Prostate gland (tissue), 2 donors: ENCODE measurements around the gene PPP1R13B. TPM values are rescaled to one million over a fixed set of nuclear protein-coding genes. Genes with fewer than 3 reads are reported as not detected.
A peak's percentile ranks its signal among the peaks of the same experiment; 100 is the strongest.
"Not testable (repeated sequence)": the region's sequence is repeated elsewhere in the genome, so short reads cannot be mapped to it uniquely, and the experiment has no call there.

Experiments used
- DNase-seq: peaks from one replicate; pipeline ENCODE4 v3.0.0-alpha.2; 2019; ENCODE audit warnings: low spot score
- H3K27ac ChIP-seq, 2 donors: fragments of 200-600 bp; sonication (generic); 2 replicates each; pipeline ENCODE4 v1.5.1; 2017 to 2019
- H3K27me3 ChIP-seq: fragments of 200-600 bp; sonication (generic); replicated peaks from 2 replicates; pipeline ENCODE4 v1.5.1; 2019; ENCODE audit not compliant: insufficient read depth
- H3K36me3 ChIP-seq, 2 donors: fragments of 200-600 bp; sonication (generic); 1 replicate in 1 of 2; 2 replicates in 1 of 2; pipeline versions ENCODE4 v1.5.1 to v1.8.1; 2017 to 2019
- H3K4me1 ChIP-seq: fragments of 200-600 bp; sonication (generic); replicated peaks from 2 replicates; pipeline ENCODE4 v1.5.1; 2019
- H3K4me3 ChIP-seq, 2 donors: fragments of 200-600 bp; sonication (generic); 2 replicates each; pipeline ENCODE4 v1.5.1; 2017 to 2019
- H3K9me3 ChIP-seq: fragments of 200-600 bp; sonication (generic); 2 replicates; pipeline ENCODE4 v1.5.1; 2017
- POLR2A ChIP-seq: fragments of 450-650 bp; IDR thresholded peaks from one replicate; pipeline ENCODE4 v1.6.1; 2016; ENCODE audit warnings: antibody characterized with exemption, mild to moderate bottlenecking
- POLR2AphosphoS5 ChIP-seq: sonication (generic); formaldehyde crosslinking; IDR thresholded peaks from one replicate; pipeline ENCODE4 v1.6.1; 2017; ENCODE audit warnings: antibody characterized with exemption
- WGBS: methylation state at CpG from one replicate; pipeline ENCODE4 v1.1.5; 2018; 5-methylcytosine and 5-hydroxymethylcytosine counted together
- intact Hi-C: fragments of 100-400 bp; cut with DNase I; formaldehyde crosslinking; loops from one replicate; pipeline ENCODE4 v1.14.2; 2022
- total RNA-seq, 2 donors: library from RNA; depleted of rRNA; stranded (reverse); fragments of >200 nt; gene quantifications; one replicate each; pipeline ENCODE4 v1.1.0, GENCODE V29; 2016
- TF ChIP-seq, protein P1 (sequence below), 4 experiments: fragments of 200-600 bp in 2 of 4; fragments of 450-650 bp in 2 of 4; sonication (generic) in 2 of 4; IDR thresholded peaks; 1 replicate in 3 of 4; 2 replicates in 1 of 4; pipeline ENCODE4 v1.5.1; 2016 to 2019; ENCODE audit warnings: antibody characterized with exemption in 4 of 4, mild to moderate bottlenecking in 2 of 4, moderate library complexity in 2 of 4

The PPP1R13B gene
- total RNA-seq, 2 donors from 2014 or later: 48.2 to 64.6 TPM

DNA sequence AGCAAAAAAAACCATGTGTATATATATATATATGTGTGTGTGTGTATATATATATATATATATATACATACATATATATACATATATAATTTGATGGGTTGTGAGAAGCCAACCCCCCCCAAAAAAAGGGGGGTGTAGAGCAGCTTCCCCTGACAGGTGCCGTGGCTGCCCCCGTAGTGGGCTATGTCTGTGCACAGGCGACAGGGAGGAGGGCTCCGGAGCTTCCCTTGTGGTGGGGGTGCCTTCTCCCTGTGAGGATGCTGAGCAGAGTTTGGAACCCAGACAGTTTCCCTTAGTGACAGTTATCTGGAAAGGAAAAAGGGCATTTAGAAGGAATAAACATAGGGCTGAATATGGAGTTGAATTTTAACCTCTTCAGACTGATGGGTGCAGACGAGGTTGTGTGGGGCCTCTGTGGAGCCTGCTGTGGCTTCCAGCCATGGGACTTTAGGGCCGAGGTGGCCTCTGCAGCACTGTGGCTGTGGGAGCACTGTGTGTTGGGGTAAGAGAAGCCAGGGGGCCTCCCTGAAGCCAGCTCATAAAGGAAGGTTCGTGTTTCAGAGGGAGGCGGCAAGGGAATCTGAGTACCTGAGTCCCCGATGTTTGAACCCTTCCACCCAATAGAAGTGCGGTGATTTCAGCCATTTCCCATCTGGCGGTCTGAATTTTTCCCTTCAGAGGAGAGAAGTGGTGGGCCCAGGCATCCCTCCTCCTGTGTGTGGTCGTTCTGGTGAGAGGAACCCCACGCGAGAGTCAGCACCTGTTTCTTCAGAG is 151.9 kb downstream of the PPP1R13B start:
- H3K4me1 ChIP-seq: peaks cover 36% of the 10 kb centered on the region
- no peaks in the 10 kb centered on the region for H3K27me3 ChIP-seq
- no peak overlapping the region for H3K4me3 ChIP-seq
- intact Hi-C loops: no loop called here
- no peaks in the 10 kb centered on the region for H3K9me3 ChIP-seq
- no peak for DNase-seq
- TF ChIP-seq, protein P1, sequence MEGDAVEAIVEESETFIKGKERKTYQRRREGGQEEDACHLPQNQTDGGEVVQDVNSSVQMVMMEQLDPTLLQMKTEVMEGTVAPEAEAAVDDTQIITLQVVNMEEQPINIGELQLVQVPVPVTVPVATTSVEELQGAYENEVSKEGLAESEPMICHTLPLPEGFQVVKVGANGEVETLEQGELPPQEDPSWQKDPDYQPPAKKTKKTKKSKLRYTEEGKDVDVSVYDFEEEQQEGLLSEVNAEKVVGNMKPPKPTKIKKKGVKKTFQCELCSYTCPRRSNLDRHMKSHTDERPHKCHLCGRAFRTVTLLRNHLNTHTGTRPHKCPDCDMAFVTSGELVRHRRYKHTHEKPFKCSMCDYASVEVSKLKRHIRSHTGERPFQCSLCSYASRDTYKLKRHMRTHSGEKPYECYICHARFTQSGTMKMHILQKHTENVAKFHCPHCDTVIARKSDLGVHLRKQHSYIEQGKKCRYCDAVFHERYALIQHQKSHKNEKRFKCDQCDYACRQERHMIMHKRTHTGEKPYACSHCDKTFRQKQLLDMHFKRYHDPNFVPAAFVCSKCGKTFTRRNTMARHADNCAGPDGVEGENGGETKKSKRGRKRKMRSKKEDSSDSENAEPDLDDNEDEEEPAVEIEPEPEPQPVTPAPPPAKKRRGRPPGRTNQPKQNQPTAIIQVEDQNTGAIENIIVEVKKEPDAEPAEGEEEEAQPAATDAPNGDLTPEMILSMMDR (IDR thresholded peaks at IDR 0.05): no peak
- TF ChIP-seq POLR2A (no peak), POLR2AphosphoS5 (no peak)
- 57% methylated on average over 14 of the region's 14 CpGs for WGBS
- peaks cover 0 to 10% of the 10 kb centered on the region in 2 donors for H3K36me3 ChIP-seq
- H3K27ac ChIP-seq: no peak overlapping the region

- Histone ChIP-seq H3K36me3 (peaks cover 0 to 10% of the 10 kb centered on the region in 2 donors), H3K9me3 (no peaks in the 10 kb centered on the region), H3K4me1 (peaks cover 36% of the 10 kb centered on the region), H3K4me3 (no peak overlapping the region), H3K27ac (peak overlapping the region in 1 of 2 donors; percentile 53), H3K27me3 (no peaks in the 10 kb centered on the region)
- 85% methylated on average over 20 of the region's 20 CpGs for WGBS
- no peak for TF ChIP-seq POLR2A
- no peak for TF ChIP-seq POLR2AphosphoS5
- TF ChIP-seq, protein P1 (IDR thresholded peaks at IDR 0.05): no peak
- intact Hi-C loops: no loop called here
- no peak for DNase-seq
Measured at GRCh38 chr14:103694572-103695026, 152.8 kb downstream of the PPP1R13B start.

- H3K27me3 ChIP-seq: no peaks in the 10 kb centered on the region
- H3K9me3 ChIP-seq: no peaks in the 10 kb centered on the region
- TF ChIP-seq POLR2A (peak; percentile 33), POLR2AphosphoS5 (peak; percentile 20)
- TF ChIP-seq, protein P1 (IDR thresholded peaks at IDR 0.05): no peak
- WGBS: 54% methylated on average over 22 of the region's 22 CpGs
- H3K27ac ChIP-seq: peak overlapping the region; percentile 53 to 57
- H3K4me1 ChIP-seq: peaks cover 33% of the 10 kb centered on the region
- peaks cover 0 to 10% of the 10 kb centered on the region in 2 donors for H3K36me3 ChIP-seq
- intact Hi-C loops: no loop called here
- DNase-seq: peak; percentile 60
- no peak overlapping the region for H3K4me3 ChIP-seq
Measured at GRCh38 chr14:103693515-103693914, 153.9 kb downstream of the PPP1R13B start.

GRCh38 chr14:103692871-103693270 is 154.5 kb downstream of the PPP1R13B start:
- intact Hi-C loops: no loop called here
- 38% methylated on average over 12 of the region's 12 CpGs for WGBS
- TF ChIP-seq, protein P1 (IDR thresholded peaks at IDR 0.05): no peak
- no peak for TF ChIP-seq POLR2AphosphoS5
- TF ChIP-seq POLR2A: no peak
- H3K27ac ChIP-seq: peak overlapping the region; percentile 53 to 57
- H3K27me3 ChIP-seq: no peaks in the 10 kb centered on the region
- peaks cover 0 to 10% of the 10 kb centered on the region in 2 donors for H3K36me3 ChIP-seq
- no peak overlapping the region for H3K4me3 ChIP-seq
- H3K9me3 ChIP-seq: no peaks in the 10 kb centered on the region
- peaks cover 26% of the 10 kb centered on the region for H3K4me1 ChIP-seq
- peak; percentile 23 for DNase-seq

DNA sequence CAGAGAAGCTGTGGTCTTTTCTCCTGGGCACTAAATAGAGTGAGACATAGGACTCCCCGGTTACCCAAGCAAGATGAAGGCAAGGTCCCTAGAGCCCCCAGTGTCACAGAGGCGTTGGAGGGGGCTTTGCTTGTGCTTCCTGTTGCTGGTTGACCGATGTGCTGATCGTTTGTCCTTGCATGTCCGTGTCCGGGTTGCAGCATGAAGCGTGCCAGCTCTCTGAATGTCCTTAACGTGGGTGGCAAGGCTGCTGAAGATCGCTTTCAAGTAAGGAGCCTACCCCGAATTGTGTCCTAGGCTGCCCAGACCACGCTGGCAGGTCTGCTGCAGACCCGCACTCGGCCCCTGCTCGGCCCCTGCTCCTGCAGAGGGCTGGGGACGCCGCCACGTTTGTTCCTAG is 155.2 kb downstream of the PPP1R13B start:
- TF ChIP-seq POLR2AphosphoS5 (no peak), POLR2A (no peak)
- TF ChIP-seq, protein P1 (IDR thresholded peaks at IDR 0.05): no peak
- intact Hi-C loops: no loop called here
- peak overlapping the region in 1 of 2 donors; percentile 53 for H3K27ac ChIP-seq
- H3K27me3 ChIP-seq: no peaks in the 10 kb centered on the region
- DNase-seq: no peak
- 93% methylated on average over 17 of the region's 17 CpGs for WGBS
- peaks cover 0 to 10% of the 10 kb centered on the region in 2 donors for H3K36me3 ChIP-seq
- peaks cover 19% of the 10 kb centered on the region for H3K4me1 ChIP-seq
- no peaks in the 10 kb centered on the region for H3K9me3 ChIP-seq
- H3K4me3 ChIP-seq: no peak overlapping the region

- DNase-seq, intact Hi-C loops: not testable (repeated sequence)
- whole genome bisulfite sequencing: 89% methylated on average over 5 of the region's 5 CpGs
Measured at GRCh38 chr14:103691655-103692054, 155.7 kb downstream of the PPP1R13B start.

More at GRCh38 chr14:103691655-103692054, 155.7 kb downstream of the PPP1R13B start:
- H3K27ac ChIP-seq, H3K27me3 ChIP-seq, H3K9me3 ChIP-seq, H3K4me3 ChIP-seq: not testable (repeated sequence)
- Histone ChIP-seq H3K4me1 (peaks cover 14% of the 10 kb centered on the region), H3K36me3 (peaks cover 0 to 10% of the 10 kb centered on the region in 2 donors)
